Activated CD4-positive, alpha-beta T cell treated with anti-CD3 and anti-CD28 coated beads, Interleukin-10, Interleukin-2, amounts not matched to agents 100 ng/mL and 50 ng/mL, durations not matched to agents 16 hours and 8 hours (primary cell): ENCODE data around the gene ZNF519.
A peak's percentile ranks its signal among the peaks of the same experiment; 100 is the strongest.

Experiments
- DNase-seq: peaks from one replicate; pipeline ENCODE4 v3.0.0-alpha.2; 2020

ZNF519 gene

GRCh38 chr18:14092625-14093306 is 39.5 kb downstream of the ZNF519 start:
- DNase-seq: no peak

- DNase-seq: no peak
Measured at GRCh38 chr18:14089781-14090180, 42.5 kb downstream of the ZNF519 start.

GRCh38 chr18:14089191-14089590 is 43.0 kb downstream of the ZNF519 start:
- no peak for DNase-seq

- peak; percentile 41 for DNase-seq
Measured at GRCh38 chr18:14086458-14087231, 45.6 kb downstream of the ZNF519 start.

- no peak for DNase-seq
Measured at GRCh38 chr18:14085770-14086457, 46.3 kb downstream of the ZNF519 start.

GRCh38 chr18:14075196-14075595 is 57.0 kb downstream of the ZNF519 start:
- no peak for DNase-seq

GRCh38 chr18:14074187-14074586 is 58.0 kb downstream of the ZNF519 start:
- DNase-seq: no peak

- no peak for DNase-seq
Measured at GRCh38 chr18:14053661-14054060, 78.6 kb downstream of the ZNF519 start.
